ENCODE measurements around the gene TEF.
"Not testable (repeated sequence)": the region's sequence is repeated elsewhere in the genome, so short reads cannot be mapped to it uniquely, and the experiment has no call there.

The TEF gene

GRCh38 chr22:41407433-41407832 is 25.7 kb downstream of the TEF start:
- H3K9me3 ChIP-seq (ENCODE audit: control insufficient read depth, insufficient read depth, low read length): no peaks in the 10 kb centered on the region
- H3K36me3 ChIP-seq (ENCODE audit: insufficient read depth, low read length): no peaks in the 10 kb centered on the region
- H3K9ac ChIP-seq (ENCODE audit: low read depth, low read length): no peak overlapping the region
- no peaks in the 10 kb centered on the region; the same call in 1 of the 2 replicates for H3K4me1 ChIP-seq (ENCODE audit: insufficient read depth, low read length)

GRCh38 chr22:41408665-41409064 is 26.9 kb downstream of the TEF start:
- no peak overlapping the region for H3K9ac ChIP-seq (ENCODE audit: low read depth, low read length)
- H3K4me1 ChIP-seq (ENCODE audit: insufficient read depth, low read length): no peaks in the 10 kb centered on the region; the same call in 1 of the 2 replicates
- no peaks in the 10 kb centered on the region for H3K36me3 ChIP-seq (ENCODE audit: insufficient read depth, low read length)
- no peaks in the 10 kb centered on the region for H3K9me3 ChIP-seq (ENCODE audit: control insufficient read depth, insufficient read depth, low read length)

- H3K4me1 ChIP-seq (ENCODE audit: insufficient read depth, low read length): no peaks in the 10 kb centered on the region; the same call in 1 of the 2 replicates
- no peaks in the 10 kb centered on the region for H3K36me3 ChIP-seq (ENCODE audit: insufficient read depth, low read length)
- H3K9ac ChIP-seq (ENCODE audit: low read depth, low read length): no peak overlapping the region
- H3K9me3 ChIP-seq (ENCODE audit: control insufficient read depth, insufficient read depth, low read length): no peaks in the 10 kb centered on the region
Measured at GRCh38 chr22:41410311-41410751, 28.6 kb downstream of the TEF start.

GRCh38 chr22:41411021-41411851 is 29.5 kb downstream of the TEF start:
- Histone ChIP-seq H3K36me3 (ENCODE audit: insufficient read depth, low read length) (no peaks in the 10 kb centered on the region), H3K9me3 (ENCODE audit: control insufficient read depth, insufficient read depth, low read length) (no peaks in the 10 kb centered on the region), H3K9ac (ENCODE audit: low read depth, low read length) (no peak overlapping the region), H3K4me1 (ENCODE audit: insufficient read depth, low read length) (no peaks in the 10 kb centered on the region; the same call in 1 of the 2 replicates)

- H3K9me3 ChIP-seq (ENCODE audit: control insufficient read depth, insufficient read depth, low read length): no peaks in the 10 kb centered on the region
- no peaks in the 10 kb centered on the region for H3K36me3 ChIP-seq (ENCODE audit: insufficient read depth, low read length)
- no peak overlapping the region for H3K9ac ChIP-seq (ENCODE audit: low read depth, low read length)
- no peaks in the 10 kb centered on the region; the same call in 1 of the 2 replicates for H3K4me1 ChIP-seq (ENCODE audit: insufficient read depth, low read length)
Measured at GRCh38 chr22:41415554-41415953, 33.8 kb downstream of the TEF start.

GRCh38 chr22:41417622-41418390 is 36.1 kb downstream of the TEF start:
- Histone ChIP-seq H3K9me3 (ENCODE audit: control insufficient read depth, insufficient read depth, low read length) (no peaks in the 10 kb centered on the region), H3K4me1 (ENCODE audit: insufficient read depth, low read length) (no peaks in the 10 kb centered on the region), H3K9ac (ENCODE audit: low read depth, low read length) (no peak overlapping the region), H3K36me3 (ENCODE audit: insufficient read depth, low read length) (no peaks in the 10 kb centered on the region)

GRCh38 chr22:41418717-41419116 is 37.0 kb downstream of the TEF start:
- H3K36me3 ChIP-seq (ENCODE audit: insufficient read depth, low read length): no peaks in the 10 kb centered on the region
- H3K4me1 ChIP-seq (ENCODE audit: insufficient read depth, low read length): no peaks in the 10 kb centered on the region
- no peak overlapping the region for H3K9ac ChIP-seq (ENCODE audit: low read depth, low read length)
- H3K9me3 ChIP-seq (ENCODE audit: control insufficient read depth, insufficient read depth, low read length): no peaks in the 10 kb centered on the region

- no peaks in the 10 kb centered on the region for H3K36me3 ChIP-seq (ENCODE audit: insufficient read depth, low read length)
- peaks cover 5% of the 10 kb centered on the region; the same call in 1 of the 2 replicates for H3K4me1 ChIP-seq (ENCODE audit: insufficient read depth, low read length)
- no peaks in the 10 kb centered on the region for H3K9me3 ChIP-seq (ENCODE audit: control insufficient read depth, insufficient read depth, low read length)
- no peak overlapping the region for H3K9ac ChIP-seq (ENCODE audit: low read depth, low read length)
Measured at GRCh38 chr22:41425660-41426365, 44.1 kb downstream of the TEF start.

- Histone ChIP-seq H3K36me3 (ENCODE audit: insufficient read depth, low read length) (no peaks in the 10 kb centered on the region), H3K9me3 (ENCODE audit: control insufficient read depth, insufficient read depth, low read length) (no peaks in the 10 kb centered on the region), H3K9ac (ENCODE audit: low read depth, low read length) (no peak overlapping the region), H3K4me1 (ENCODE audit: insufficient read depth, low read length) (peaks cover 5% of the 10 kb centered on the region; the same call in 1 of the 2 replicates)
Measured at GRCh38 chr22:41429232-41429950, 47.6 kb downstream of the TEF start.

- Histone ChIP-seq H3K36me3 (ENCODE audit: insufficient read depth, low read length) (peaks cover 3% of the 10 kb centered on the region; the same call in 1 of the 2 replicates), H3K9me3 (ENCODE audit: control insufficient read depth, insufficient read depth, low read length) (no peaks in the 10 kb centered on the region), H3K4me1 (ENCODE audit: insufficient read depth, low read length) (peaks cover 5% of the 10 kb centered on the region; the same call in 1 of the 2 replicates), H3K9ac (ENCODE audit: low read depth, low read length) (no peak overlapping the region)
Measured at GRCh38 chr22:41429951-41430332, 48.2 kb downstream of the TEF start.

- Histone ChIP-seq H3K4me1 (ENCODE audit: insufficient read depth, low read length) (peaks cover 5% of the 10 kb centered on the region; the same call in 1 of the 2 replicates), H3K36me3 (ENCODE audit: insufficient read depth, low read length) (peaks cover 12% of the 10 kb centered on the region), H3K9ac (ENCODE audit: low read depth, low read length) (no peak overlapping the region), H3K9me3 (ENCODE audit: control insufficient read depth, insufficient read depth, low read length) (no peaks in the 10 kb centered on the region)
Measured at GRCh38 chr22:41431656-41432055, 49.9 kb downstream of the TEF start.

GRCh38 chr22:41433480-41433879 is 51.7 kb downstream of the TEF start:
- H3K4me1 ChIP-seq (ENCODE audit: insufficient read depth, low read length); H3K9ac ChIP-seq (ENCODE audit: low read depth, low read length); H3K9me3 ChIP-seq (ENCODE audit: control insufficient read depth, insufficient read depth, low read length): not testable (repeated sequence)
- peaks cover 12% of the 10 kb centered on the region for H3K36me3 ChIP-seq (ENCODE audit: insufficient read depth, low read length)

- H3K36me3 ChIP-seq (ENCODE audit: insufficient read depth, low read length): peaks cover 12% of the 10 kb centered on the region
- H3K9ac ChIP-seq (ENCODE audit: low read depth, low read length): not testable (repeated sequence)
Measured at GRCh38 chr22:41434361-41435003, 52.7 kb downstream of the TEF start.

More at GRCh38 chr22:41434361-41435003, 52.7 kb downstream of the TEF start:
- H3K9me3 ChIP-seq (ENCODE audit: control insufficient read depth, insufficient read depth, low read length); H3K4me1 ChIP-seq (ENCODE audit: insufficient read depth, low read length): not testable (repeated sequence)
